Vagina (tissue), 2 donors: Measurements from ENCODE around the gene UBL3. TPM values are rescaled to one million over a fixed set of nuclear protein-coding genes. Genes with fewer than 3 reads are reported as not detected.

Source experiments
- DNase-seq, 2 donors: peaks; one replicate each; pipeline ENCODE4 v3.0.0-alpha.2; 2017; ENCODE audit errors: extremely low spot score in 2 of 2
- H3K27ac ChIP-seq: fragments of 200-600 bp; sonication (generic); one replicate; pipeline ENCODE4 v1.5.1; 2019
- H3K27me3 ChIP-seq: fragments of 200-600 bp; sonication (generic); one replicate; pipeline ENCODE4 v1.5.1; 2019
- H3K36me3 ChIP-seq, 2 donors: fragments of 200-600 bp; sonication (generic); one replicate each; pipeline ENCODE4 v1.5.1; 2017 to 2019
- H3K4me1 ChIP-seq: fragments of 200-600 bp; sonication (generic); one replicate; pipeline ENCODE4 v1.5.1; 2019
- H3K4me3 ChIP-seq, 2 donors: fragments of 200-600 bp; sonication (generic); 1 replicate in 1 of 2; 2 replicates in 1 of 2; pipeline ENCODE4 v1.5.1; 2016 to 2019
- H3K9me3 ChIP-seq: fragments of 200-600 bp; sonication (generic); one replicate; pipeline ENCODE4 v1.5.1; 2019
- CTCF ChIP-seq, 3 experiments: fragments of 450-650 bp in 2 of 3; fragments of 200-600 bp in 1 of 3; sonication (generic) in 1 of 3; IDR thresholded peaks; one replicate each; pipeline ENCODE4 v1.5.1; 2017 to 2019; ENCODE audit warnings: antibody characterized with exemption in 3 of 3, mild to moderate bottlenecking in 2 of 3, moderate library complexity in 2 of 3
- POLR2A ChIP-seq, 2 donors: fragments of 450-650 bp; IDR thresholded peaks; one replicate each; pipeline ENCODE4 v1.6.1; 2017; ENCODE audit warnings: antibody characterized with exemption in 2 of 2, mild to moderate bottlenecking in 2 of 2, moderate library complexity in 2 of 2
- POLR2AphosphoS5 ChIP-seq, 2 donors: sonication (generic); formaldehyde crosslinking; IDR thresholded peaks; one replicate each; pipeline ENCODE4 v1.9.0; 2017; ENCODE audit warnings: antibody characterized with exemption in 2 of 2, mild to moderate bottlenecking in 2 of 2, low read depth in 1 of 2; ENCODE audit not compliant: insufficient read depth in 1 of 2
- intact Hi-C: fragments of 100-400 bp; cut with DNase I; formaldehyde crosslinking; loops from one replicate; pipeline ENCODE4 v1.15.1; 2023
- small RNA-seq: library from RNA; depleted of rRNA; stranded (forward); fragments of <200 nt; gene quantifications from one replicate; pipeline ENCODE3, GENCODE V24; 2016
- total RNA-seq: library from RNA; depleted of rRNA; stranded (reverse); fragments of >200 nt; gene quantifications from one replicate; pipeline ENCODE4 v1.2.3, GENCODE V29; 2016

Gene UBL3
- total RNA-seq, 1 donor from 2014 or later = 33.4 TPM

- Histone ChIP-seq H3K27ac (no peak overlapping the region), H3K27me3 (no peaks in the 10 kb centered on the region), H3K4me1 (no peaks in the 10 kb centered on the region), H3K36me3 (no peaks in the 10 kb centered on the region), H3K4me3 (no peak overlapping the region), H3K9me3 (no peaks in the 10 kb centered on the region)
- TF ChIP-seq CTCF (IDR thresholded peaks at IDR 0.05) (no peak), POLR2AphosphoS5 (IDR thresholded peaks at IDR 0.05; ENCODE audit: insufficient read depth in 1 of 2, low read depth in 1 of 2) (no peak), POLR2A (IDR thresholded peaks at IDR 0.05) (no peak)
- intact Hi-C loops = no loop called here
- DNase-seq = peak in 1 of 2 donors; percentile 29
Measured at GRCh38 chr13:29721766-29722165, 128.7 kb downstream of the UBL3 start.

- DNase-seq = no peak
- TF ChIP-seq POLR2AphosphoS5 (IDR thresholded peaks at IDR 0.05; ENCODE audit: insufficient read depth in 1 of 2, low read depth in 1 of 2) (no peak), CTCF (IDR thresholded peaks at IDR 0.05) (no peak), POLR2A (IDR thresholded peaks at IDR 0.05) (no peak)
- H3K4me1 ChIP-seq = no peaks in the 10 kb centered on the region
- intact Hi-C loops = no loop called here
- no peaks in the 10 kb centered on the region for H3K9me3 ChIP-seq
- H3K27ac ChIP-seq = no peak overlapping the region
- H3K36me3 ChIP-seq = no peaks in the 10 kb centered on the region
- H3K27me3 ChIP-seq = no peaks in the 10 kb centered on the region
- H3K4me3 ChIP-seq = no peak overlapping the region
Measured at GRCh38 chr13:29718694-29719093, 131.7 kb downstream of the UBL3 start.

GRCh38 chr13:29716493-29716892 is 133.9 kb downstream of the UBL3 start:
- TF ChIP-seq POLR2A (IDR thresholded peaks at IDR 0.05) = no peak
- no peak for TF ChIP-seq CTCF (IDR thresholded peaks at IDR 0.05)
- no peak for TF ChIP-seq POLR2AphosphoS5 (IDR thresholded peaks at IDR 0.05; ENCODE audit: insufficient read depth in 1 of 2, low read depth in 1 of 2)
- no peak overlapping the region for H3K4me3 ChIP-seq
- no peaks in the 10 kb centered on the region for H3K36me3 ChIP-seq
- no peaks in the 10 kb centered on the region for H3K27me3 ChIP-seq
- no peaks in the 10 kb centered on the region for H3K9me3 ChIP-seq
- no peak for DNase-seq
- H3K27ac ChIP-seq = no peak overlapping the region
- H3K4me1 ChIP-seq = no peaks in the 10 kb centered on the region
- intact Hi-C loops = no loop called here

Small RNA genes lying within 50 kb of the gene (small RNA-seq; reads per million reads assigned to genes)
- gene RF00017 (not detected), gene TIMM8BP1 (not detected)
